HG02938 (cell line): Measurements from ENCODE around the gene ACIN1.

Source experiments
- ATAC-seq: cut with Tn5 transposase; IDR thresholded peaks from one replicate; pipeline ENCODE4 v1.9.1; 2021; ENCODE audit warnings: mild to moderate bottlenecking, moderate library complexity; ENCODE audit not compliant: unreplicated experiment

The ACIN1 gene

GRCh38 chr14:23044840-23045239, 50.1 kb downstream of the ACIN1 start:
- ATAC-seq: no peak

- no peak for ATAC-seq
These were observed 51.2 kb downstream of the ACIN1 start for GRCh38 chr14:23043754-23044153.

GRCh38 chr14:23043145-23043544, 51.8 kb downstream of the ACIN1 start:
- no peak for ATAC-seq

- ATAC-seq: no peak
These were observed 52.6 kb downstream of the ACIN1 start, which contains the start of gene PSMB11 for GRCh38 chr14:23042162-23042965. Gene PSMB11, plus strand, starts transcription at chr14:23042212. Its CDS starts 14 bp downstream, at chr14:23042226.

- no peak for ATAC-seq
These were observed 53.2 kb downstream of the ACIN1 start for GRCh38 chr14:23041729-23042128.

GRCh38 chr14:23040100-23040499, 54.8 kb downstream of the ACIN1 start:
- ATAC-seq: no peak

- ATAC-seq: no peak
These were observed 59.4 kb downstream of the ACIN1 start for GRCh38 chr14:23035303-23036144.

- peak; percentile 95 for ATAC-seq
These were observed 60.2 kb downstream of the ACIN1 start, which contains the start of gene PSMB5 for GRCh38 chr14:23034498-23035302. Gene PSMB5, minus strand, starts transcription at chr14:23034900. Its CDS starts 19 bp downstream, at chr14:23034881.

GRCh38 chr14:23033801-23034497, 61.0 kb downstream of the ACIN1 start:
- no peak for ATAC-seq

GRCh38 chr14:23033251-23033727, 61.6 kb downstream of the ACIN1 start:
- no peak for ATAC-seq

GRCh38 chr14:23030936-23031335, 64.0 kb downstream of the ACIN1 start:
- ATAC-seq: no peak

- no peak for ATAC-seq
These were observed 66.1 kb downstream of the ACIN1 start for GRCh38 chr14:23028799-23029198.

- no peak for ATAC-seq
These were observed 69.7 kb downstream of the ACIN1 start for GRCh38 chr14:23025151-23025814.

GRCh38 chr14:23024612-23025075, 70.3 kb downstream of the ACIN1 start:
- ATAC-seq: no peak

GRCh38 chr14:23023795-23024152, 71.2 kb downstream of the ACIN1 start:
- ATAC-seq: no peak

GRCh38 chr14:23023022-23023794, 71.7 kb downstream of the ACIN1 start:
- ATAC-seq: no peak

GRCh38 chr14:23021889-23022442, 73.0 kb downstream of the ACIN1 start:
- ATAC-seq: no peak

- ATAC-seq: no peak
These were observed 73.5 kb downstream of the ACIN1 start for GRCh38 chr14:23021434-23021833.
